ENCODE results near the gene ZBTB7C.

DNA sequence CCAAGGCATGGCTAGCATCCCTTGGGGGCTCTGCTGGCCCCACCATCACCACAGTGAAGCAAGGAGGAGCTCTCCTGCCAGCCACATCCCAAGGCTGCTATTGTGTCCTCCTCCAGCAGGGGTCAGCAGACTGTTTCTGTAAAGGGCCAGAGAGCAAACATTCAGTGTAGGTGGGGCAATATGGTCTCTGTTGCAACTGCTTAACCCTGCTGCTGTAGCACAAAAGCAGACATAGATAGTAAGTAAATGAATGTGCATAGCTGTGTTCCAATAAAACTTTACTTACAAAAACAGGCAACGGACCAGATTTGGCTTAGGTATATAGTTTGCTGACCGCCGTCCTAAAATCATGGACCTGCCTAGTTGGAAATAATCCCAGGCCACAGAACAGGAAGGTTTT lies 36.4 kb upstream of the ZBTB7C start:
- no peak for TF ChIP-seq EZH2phosphoT487 (IDR thresholded peaks at IDR 0.05; ENCODE audit: borderline replicate concordance, low read depth, low read length)
- TF ChIP-seq, protein P1, sequence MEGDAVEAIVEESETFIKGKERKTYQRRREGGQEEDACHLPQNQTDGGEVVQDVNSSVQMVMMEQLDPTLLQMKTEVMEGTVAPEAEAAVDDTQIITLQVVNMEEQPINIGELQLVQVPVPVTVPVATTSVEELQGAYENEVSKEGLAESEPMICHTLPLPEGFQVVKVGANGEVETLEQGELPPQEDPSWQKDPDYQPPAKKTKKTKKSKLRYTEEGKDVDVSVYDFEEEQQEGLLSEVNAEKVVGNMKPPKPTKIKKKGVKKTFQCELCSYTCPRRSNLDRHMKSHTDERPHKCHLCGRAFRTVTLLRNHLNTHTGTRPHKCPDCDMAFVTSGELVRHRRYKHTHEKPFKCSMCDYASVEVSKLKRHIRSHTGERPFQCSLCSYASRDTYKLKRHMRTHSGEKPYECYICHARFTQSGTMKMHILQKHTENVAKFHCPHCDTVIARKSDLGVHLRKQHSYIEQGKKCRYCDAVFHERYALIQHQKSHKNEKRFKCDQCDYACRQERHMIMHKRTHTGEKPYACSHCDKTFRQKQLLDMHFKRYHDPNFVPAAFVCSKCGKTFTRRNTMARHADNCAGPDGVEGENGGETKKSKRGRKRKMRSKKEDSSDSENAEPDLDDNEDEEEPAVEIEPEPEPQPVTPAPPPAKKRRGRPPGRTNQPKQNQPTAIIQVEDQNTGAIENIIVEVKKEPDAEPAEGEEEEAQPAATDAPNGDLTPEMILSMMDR (conservative IDR thresholded peaks at IDR 0.05; ENCODE audit: low read length) = peak; percentile 78

Data from OCI-LY7 (cell line).